ENCODE measurements around the gene ZNF143. TPM values are rescaled to one million over a fixed set of nuclear protein-coding genes. Genes with fewer than 3 reads are reported as not detected.
A peak's percentile ranks its signal among the peaks of the same experiment; 100 is the strongest.
"Not testable (repeated sequence)": the region's sequence is repeated elsewhere in the genome, so short reads cannot be mapped to it uniquely, and the experiment has no call there.

ZNF143 gene
- 13.7 TPM for polyA plus RNA-seq (ENCODE audit: insufficient read length)

GRCh38 chr11:9460322-9461062, at the start of gene ZNF143:
Gene ZNF143 (plus strand): TSS chr11:9461012. CDS start chr11:9471309, 10,297 bp downstream.
- DNase-seq (ENCODE audit: low read depth): peak; percentile 98

GRCh38 chr11:9428706-9429105, 32.1 kb upstream of the ZNF143 start:
- no peak for DNase-seq (ENCODE audit: low read depth)

GRCh38 chr11:9438611-9439010, 22.2 kb upstream of the ZNF143 start:
- no peak for DNase-seq (ENCODE audit: low read depth)

GRCh38 chr11:9446230-9446629, 14.6 kb upstream of the ZNF143 start:
- no peak for DNase-seq (ENCODE audit: low read depth)

GRCh38 chr11:9448576-9449352, 12.0 kb upstream of the ZNF143 start:
- DNase-seq (ENCODE audit: low read depth): no peak

GRCh38 chr11:9452023-9452422, 8.8 kb upstream of the ZNF143 start:
- not testable (repeated sequence) for DNase-seq (ENCODE audit: low read depth)

- no peak for DNase-seq (ENCODE audit: low read depth)
Observed at GRCh38 chr11:9455722-9456121, 5.1 kb upstream of the ZNF143 start.

GRCh38 chr11:9459667-9460321, 1.0 kb upstream of the ZNF143 start:
- peak; percentile 31 for DNase-seq (ENCODE audit: low read depth)

GRCh38 chr11:9461063-9461759, 399 bp downstream of the ZNF143 start:
- DNase-seq (ENCODE audit: low read depth): peak; percentile 50

- DNase-seq (ENCODE audit: low read depth): peak; percentile 28
Observed at GRCh38 chr11:9461760-9462134, 935 bp downstream of the ZNF143 start.

GRCh38 chr11:9462172-9462799, 1.5 kb downstream of the ZNF143 start:
- DNase-seq (ENCODE audit: low read depth): no peak

- no peak for DNase-seq (ENCODE audit: low read depth)
Observed at GRCh38 chr11:9462806-9463537, 2.2 kb downstream of the ZNF143 start.

- no peak for DNase-seq (ENCODE audit: low read depth)
Observed at GRCh38 chr11:9470765-9471164, 10.0 kb downstream of the ZNF143 start.

GRCh38 chr11:9473408-9473807, 12.6 kb downstream of the ZNF143 start:
- DNase-seq (ENCODE audit: low read depth): no peak

- DNase-seq (ENCODE audit: low read depth): no peak
Observed at GRCh38 chr11:9479899-9480298, 19.1 kb downstream of the ZNF143 start.

- no peak for DNase-seq (ENCODE audit: low read depth)
Observed at GRCh38 chr11:9489080-9489765, 28.4 kb downstream of the ZNF143 start.

GRCh38 chr11:9490376-9490775, 29.6 kb downstream of the ZNF143 start:
- DNase-seq (ENCODE audit: low read depth): no peak

GRCh38 chr11:9493492-9493891, 32.7 kb downstream of the ZNF143 start:
- no peak for DNase-seq (ENCODE audit: low read depth)

GRCh38 chr11:9494316-9494715, 33.5 kb downstream of the ZNF143 start:
- no peak for DNase-seq (ENCODE audit: low read depth)

All from forelimb muscle (tissue), 1 donor.